OCI-LY1 (cell line): ENCODE measurements around the gene ELF4.

ENCODE experiments used
- H2AFZ ChIP-seq: fragments of 200-600 bp; sonication (generic), shearing (Covaris generic); 2 replicates; pipeline ENCODE4 v1.6.0; 2014; ENCODE audit warnings: antibody characterized with exemption, mild to moderate bottlenecking, low read length
- H3F3A ChIP-seq: fragments of 200-600 bp; sonication (generic), shearing (Covaris generic); 2 replicates; pipeline ENCODE4 v1.6.0; 2014; ENCODE audit warnings: mild to moderate bottlenecking, antibody characterized with exemption, low read length, moderate library complexity; ENCODE audit not compliant: insufficient read depth
- H3K27ac ChIP-seq: fragments of 200-600 bp; sonication (generic); 2 replicates; pipeline ENCODE4 v1.5.1; 2014; ENCODE audit warnings: low read length, mixed run types, mild to moderate bottlenecking, low read depth; ENCODE audit not compliant: poor library complexity, severe bottlenecking
- H3K27me3 ChIP-seq: fragments of 200-600 bp; sonication (generic); 2 replicates; pipeline ENCODE4 v1.6.0; 2014; ENCODE audit warnings: antibody characterized with exemption, mild to moderate bottlenecking, low read length, moderate library complexity; ENCODE audit not compliant: insufficient read depth
- H3K36me3 ChIP-seq: fragments of 200-600 bp; sonication (generic); 2 replicates; pipeline ENCODE4 v1.6.1; 2014; ENCODE audit warnings: mild to moderate bottlenecking, antibody characterized with exemption, low read length, moderate library complexity, mixed read lengths; ENCODE audit not compliant: insufficient read depth
- H3K4me1 ChIP-seq: fragments of 200-600 bp; sonication (generic); 2 replicates; pipeline ENCODE4 v1.5.1; 2014; ENCODE audit warnings: mild to moderate bottlenecking, low read length, moderate library complexity; ENCODE audit not compliant: insufficient read depth, severe bottlenecking
- H3K4me2 ChIP-seq: fragments of 200-600 bp; sonication (generic), shearing (Covaris generic); 2 replicates; pipeline ENCODE4 v1.6.1; 2014; ENCODE audit warnings: low read length
- H3K4me3 ChIP-seq: fragments of 200-600 bp; sonication (generic); 2 replicates; pipeline ENCODE4 v1.5.1; 2014; ENCODE audit warnings: low read length, low read depth, mild to moderate bottlenecking, mixed read lengths; ENCODE audit not compliant: poor library complexity, severe bottlenecking
- H3K79me2 ChIP-seq: fragments of 200-600 bp; shearing (Covaris generic); 2 replicates; pipeline ENCODE4 v1.6.1; 2016; ENCODE audit warnings: mixed run types, low read length, mixed read lengths; ENCODE audit not compliant: insufficient read depth
- H3K9ac ChIP-seq: fragments of 200-600 bp; sonication (generic), shearing (Covaris generic); 2 replicates; pipeline ENCODE4 v1.6.1; 2014; ENCODE audit warnings: mild to moderate bottlenecking, low read length, mixed read lengths
- H3K9me2 ChIP-seq: fragments of 200-600 bp; sonication (generic), shearing (Covaris generic); 2 replicates; pipeline ENCODE4 v1.6.1; 2014; ENCODE audit warnings: low read depth, mild to moderate bottlenecking, low read length, mixed read lengths
- H3K9me3 ChIP-seq: fragments of 200-600 bp; shearing (Covaris generic); 2 replicates; pipeline ENCODE4 v1.6.1; 2014; ENCODE audit warnings: low read length, mixed read lengths
- H4K20me1 ChIP-seq: fragments of 200-600 bp; sonication (generic), shearing (Covaris generic); 2 replicates; pipeline ENCODE4 v1.6.0; 2016; ENCODE audit warnings: mild to moderate bottlenecking, low read length; ENCODE audit not compliant: insufficient read depth
- EZH2 ChIP-seq: fragments of 200-600 bp; sonication (generic), shearing (Covaris generic); IDR thresholded peaks from 2 replicates; pipeline ENCODE4 v1.8.0; 2017; ENCODE audit warnings: borderline replicate concordance, mixed run types, mild to moderate bottlenecking, antibody characterized with exemption, low read length, moderate library complexity, mixed read lengths
- TF ChIP-seq, protein P1 (sequence below): fragments of 200-600 bp; sonication (generic), shearing (Covaris generic); IDR thresholded peaks from 2 replicates; pipeline ENCODE4 v1.5.1; 2017; ENCODE audit warnings: mild to moderate bottlenecking, antibody characterized with exemption, low read length, moderate library complexity, mixed read lengths

ELF4 gene

GRCh38 chrX:130085551-130086446, 24.5 kb downstream of the ELF4 start:
- Histone ChIP-seq H3K4me3 (peak overlapping the region; percentile 42), H3K36me3 (peaks cover 3% of the 10 kb centered on the region; the same call in 1 of the 2 replicates), H4K20me1 (no peaks in the 10 kb centered on the region), H3K27me3 (no peaks in the 10 kb centered on the region), H3F3A (no peaks in the 10 kb centered on the region), H3K27ac (peak overlapping the region; percentile 98), H3K79me2 (no peaks in the 10 kb centered on the region), H3K4me2 (peak overlapping the region; percentile 57), H3K9me2 (no peaks in the 10 kb centered on the region), H2AFZ (no peak overlapping the region), H3K9me3 (no peaks in the 10 kb centered on the region), H3K9ac (peak overlapping the region; percentile 49), H3K4me1 (peaks cover 71% of the 10 kb centered on the region)
- no peak for TF ChIP-seq EZH2
- TF ChIP-seq, protein P1, sequence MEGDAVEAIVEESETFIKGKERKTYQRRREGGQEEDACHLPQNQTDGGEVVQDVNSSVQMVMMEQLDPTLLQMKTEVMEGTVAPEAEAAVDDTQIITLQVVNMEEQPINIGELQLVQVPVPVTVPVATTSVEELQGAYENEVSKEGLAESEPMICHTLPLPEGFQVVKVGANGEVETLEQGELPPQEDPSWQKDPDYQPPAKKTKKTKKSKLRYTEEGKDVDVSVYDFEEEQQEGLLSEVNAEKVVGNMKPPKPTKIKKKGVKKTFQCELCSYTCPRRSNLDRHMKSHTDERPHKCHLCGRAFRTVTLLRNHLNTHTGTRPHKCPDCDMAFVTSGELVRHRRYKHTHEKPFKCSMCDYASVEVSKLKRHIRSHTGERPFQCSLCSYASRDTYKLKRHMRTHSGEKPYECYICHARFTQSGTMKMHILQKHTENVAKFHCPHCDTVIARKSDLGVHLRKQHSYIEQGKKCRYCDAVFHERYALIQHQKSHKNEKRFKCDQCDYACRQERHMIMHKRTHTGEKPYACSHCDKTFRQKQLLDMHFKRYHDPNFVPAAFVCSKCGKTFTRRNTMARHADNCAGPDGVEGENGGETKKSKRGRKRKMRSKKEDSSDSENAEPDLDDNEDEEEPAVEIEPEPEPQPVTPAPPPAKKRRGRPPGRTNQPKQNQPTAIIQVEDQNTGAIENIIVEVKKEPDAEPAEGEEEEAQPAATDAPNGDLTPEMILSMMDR: no peak

GRCh38 chrX:130084631-130085237, 25.6 kb downstream of the ELF4 start:
- Histone ChIP-seq H3K9ac (peak overlapping the region; percentile 49), H3K4me1 (peaks cover 64% of the 10 kb centered on the region), H3K36me3 (peaks cover 7% of the 10 kb centered on the region; the same call in 1 of the 2 replicates), H3K9me3 (no peaks in the 10 kb centered on the region), H2AFZ (no peak overlapping the region), H3K27me3 (no peaks in the 10 kb centered on the region), H3K27ac (peak overlapping the region; percentile 98), H3K4me2 (peak overlapping the region; percentile 57), H3K9me2 (no peaks in the 10 kb centered on the region), H3K4me3 (peak overlapping the region; percentile 11), H3K79me2 (no peaks in the 10 kb centered on the region), H3F3A (no peaks in the 10 kb centered on the region), H4K20me1 (no peaks in the 10 kb centered on the region)
- TF ChIP-seq, protein P1: no peak

DNA sequence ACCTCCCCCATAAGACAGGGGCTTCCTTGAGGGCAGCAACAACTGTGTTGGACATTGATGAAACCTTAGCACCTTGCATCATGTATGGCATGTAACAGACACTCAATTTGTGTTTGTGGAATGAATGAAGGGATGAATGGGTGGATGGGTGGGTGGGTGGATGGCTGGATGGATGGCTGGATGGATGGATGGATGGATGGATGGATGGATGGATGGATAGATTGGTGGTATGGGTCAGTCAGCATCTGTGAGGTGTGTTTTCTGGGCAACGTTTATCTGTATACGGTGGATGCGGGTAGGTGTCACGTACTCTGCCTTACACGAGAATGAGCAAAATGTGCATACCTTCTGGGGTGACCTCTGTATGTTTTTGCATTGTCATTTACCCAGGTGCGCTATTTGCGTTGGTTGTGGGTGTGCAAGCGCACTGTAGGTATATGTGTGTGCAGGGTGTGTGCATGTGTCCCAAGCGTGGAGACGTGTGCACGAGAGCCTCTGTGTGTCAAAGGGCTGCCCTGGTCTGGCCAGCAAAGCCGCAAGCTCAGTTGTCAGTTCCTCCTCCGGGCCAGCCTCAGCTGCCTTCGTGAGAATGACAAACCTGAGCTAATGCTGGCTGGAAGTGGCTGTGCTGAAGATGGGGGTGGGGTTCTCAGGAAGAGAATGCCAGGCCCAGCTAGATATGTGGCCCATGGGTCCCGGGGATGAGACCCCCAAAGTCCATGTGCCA, 26.5 kb downstream of the ELF4 start:
- H3K4me1 ChIP-seq: peaks cover 64% of the 10 kb centered on the region
- H3K36me3 ChIP-seq: peaks cover 7% of the 10 kb centered on the region; the same call in 1 of the 2 replicates
- peak overlapping the region; percentile 55 for H3K9ac ChIP-seq
- no peaks in the 10 kb centered on the region for H4K20me1 ChIP-seq
- H2AFZ ChIP-seq: no peak overlapping the region
- no peaks in the 10 kb centered on the region for H3K9me2 ChIP-seq
- TF ChIP-seq EZH2: no peak
- TF ChIP-seq, protein P1: no peak
- H3K4me3 ChIP-seq: peak overlapping the region; percentile 11
- H3K4me2 ChIP-seq: peak overlapping the region; percentile 57
- H3K27me3 ChIP-seq: no peaks in the 10 kb centered on the region
- H3K79me2 ChIP-seq: no peaks in the 10 kb centered on the region
- no peaks in the 10 kb centered on the region for H3K9me3 ChIP-seq
- H3K27ac ChIP-seq: peak overlapping the region; percentile 98
- H3F3A ChIP-seq: no peaks in the 10 kb centered on the region
